Measurements from ENCODE around the gene DEFB129.

GRCh38 chr20:227439-228105 is 514 bp downstream of the DEFB129 start:
- no peak for TF ChIP-seq POLR2A (IDR thresholded peaks at IDR 0.05; ENCODE audit: low read length)
- TF ChIP-seq GATA1 (IDR thresholded peaks at IDR 0.05; ENCODE audit: low read depth, low read length): no peak
